Lung microvascular endothelial cell (primary cell): ENCODE measurements around the gene MRPS26. TPM values are rescaled to one million over a fixed set of nuclear protein-coding genes. Genes with fewer than 3 reads are reported as not detected.
A peak's percentile ranks its signal among the peaks of the same experiment; 100 is the strongest.
"Not testable (repeated sequence)": the region's sequence is repeated elsewhere in the genome, so short reads cannot be mapped to it uniquely, and the experiment has no call there.

Experiments used
- DNase-seq, 2 donors: peaks; one replicate each; pipeline versions ENCODE4 v3.0.0 to v3.0.0-alpha.2; 2010; ENCODE audit warnings: low read depth in 2 of 2
- total RNA-seq: library from RNA; depleted of rRNA; stranded (reverse); fragments of >200 nt; gene quantifications from 2 replicates; pipeline ENCODE4 v1.2.1, GENCODE V29; 2014

The MRPS26 gene
- total RNA-seq, 1 donor from 2014 or later = 32.1 TPM

DNA sequence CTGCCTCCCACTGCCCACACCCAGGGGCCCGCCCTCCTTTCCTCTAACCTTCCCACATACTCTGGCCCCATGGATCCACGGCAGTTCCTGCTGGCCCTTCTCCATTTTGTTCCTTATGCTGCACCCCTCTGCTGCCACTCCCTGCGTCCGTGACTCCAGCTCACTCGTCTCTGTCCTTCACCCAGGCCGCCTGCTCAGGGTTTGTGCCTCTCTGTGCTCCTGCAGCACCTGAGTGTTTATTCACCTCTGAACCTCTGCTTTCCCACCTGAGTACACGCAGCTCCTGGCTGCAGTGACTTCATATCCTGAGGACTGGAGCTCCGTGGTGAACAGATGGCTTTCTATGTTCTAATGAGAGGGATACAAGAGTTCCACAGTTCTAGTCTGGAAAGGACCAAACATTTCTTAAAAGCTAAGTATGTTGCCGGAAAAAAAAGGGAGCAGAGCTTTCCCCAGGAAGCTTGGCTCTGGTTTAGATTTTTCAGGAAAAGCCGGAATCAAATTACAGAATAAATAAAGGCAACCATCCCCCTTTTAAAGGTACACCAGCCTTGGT is 3.9 kb upstream of the MRPS26 start:
- peak; percentile 19 for DNase-seq

DNA sequence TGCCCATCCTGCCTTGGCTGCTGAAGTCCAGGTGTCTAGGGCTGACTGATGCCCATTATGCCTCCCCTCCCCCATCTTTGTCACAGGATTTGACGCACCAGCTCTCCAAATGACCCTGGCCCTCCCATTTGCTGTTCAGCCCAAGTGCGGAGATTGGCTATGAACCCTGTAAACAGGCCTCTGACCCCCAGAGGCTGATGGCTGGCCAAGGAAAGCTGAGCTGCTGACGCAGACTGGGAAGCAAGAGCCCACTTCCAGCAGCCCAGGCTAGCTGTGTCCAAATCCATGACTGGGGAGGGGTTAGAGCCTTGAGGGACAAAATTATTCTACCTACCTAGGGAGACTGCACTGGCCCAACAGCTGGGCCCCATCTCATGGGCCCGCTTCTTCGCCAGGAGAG is 3.2 kb upstream of the MRPS26 start:
- DNase-seq = no peak

DNA sequence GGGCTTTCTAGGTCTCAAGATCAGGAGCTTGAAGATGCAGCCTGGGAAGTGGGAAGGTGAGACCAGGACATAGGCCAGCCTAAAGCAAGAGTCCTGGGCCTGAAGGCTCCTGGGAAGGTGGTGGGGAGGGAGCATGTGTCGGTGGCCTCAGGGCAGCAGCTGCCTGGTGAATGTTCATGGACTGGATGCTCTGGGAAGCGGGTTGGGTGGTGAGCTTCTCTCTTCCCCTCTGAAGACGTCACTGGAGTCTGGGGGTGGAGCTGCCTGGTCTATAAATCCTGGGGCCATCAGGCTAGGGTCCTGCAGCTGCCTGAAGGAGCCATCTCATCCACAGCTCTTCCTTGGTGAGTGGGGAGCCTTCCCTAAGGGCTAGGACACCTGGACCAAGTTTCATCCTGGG is 2.5 kb upstream of the MRPS26 start, which contains the start of gene GNRH2:
GNRH2 (plus strand) TSS at position 301 of the 400 bp plus-strand sequence. CDS start 793 bp downstream, outside the sequence.
- no peak for DNase-seq

DNA sequence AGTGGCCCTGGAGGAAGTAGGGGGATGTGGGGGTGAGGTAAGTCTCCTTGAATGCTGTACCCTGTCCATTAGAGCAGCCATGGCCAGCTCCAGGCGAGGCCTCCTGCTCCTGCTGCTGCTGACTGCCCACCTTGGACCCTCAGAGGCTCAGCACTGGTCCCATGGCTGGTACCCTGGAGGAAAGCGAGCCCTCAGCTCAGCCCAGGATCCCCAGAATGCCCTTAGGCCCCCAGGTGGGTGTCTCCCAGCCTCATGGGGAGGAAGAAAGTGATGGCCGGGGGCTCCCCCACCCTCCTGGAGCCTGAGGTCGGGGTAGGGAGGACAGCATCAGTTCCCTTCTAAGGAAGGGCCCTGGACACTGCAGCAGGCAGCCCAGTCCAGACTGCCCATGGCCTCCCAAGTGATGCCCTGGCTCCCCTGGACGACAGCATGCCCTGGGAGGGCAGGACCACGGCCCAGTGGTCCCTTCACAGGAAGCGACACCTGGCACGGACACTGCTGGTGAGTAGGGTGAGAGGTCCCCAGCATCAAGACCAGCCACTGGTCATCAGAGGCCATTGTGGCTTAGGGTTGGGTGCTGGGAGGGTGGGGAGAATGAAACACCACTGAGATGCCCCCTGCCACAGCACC is 1.4 kb upstream of the MRPS26 start:
- no peak for DNase-seq

DNA sequence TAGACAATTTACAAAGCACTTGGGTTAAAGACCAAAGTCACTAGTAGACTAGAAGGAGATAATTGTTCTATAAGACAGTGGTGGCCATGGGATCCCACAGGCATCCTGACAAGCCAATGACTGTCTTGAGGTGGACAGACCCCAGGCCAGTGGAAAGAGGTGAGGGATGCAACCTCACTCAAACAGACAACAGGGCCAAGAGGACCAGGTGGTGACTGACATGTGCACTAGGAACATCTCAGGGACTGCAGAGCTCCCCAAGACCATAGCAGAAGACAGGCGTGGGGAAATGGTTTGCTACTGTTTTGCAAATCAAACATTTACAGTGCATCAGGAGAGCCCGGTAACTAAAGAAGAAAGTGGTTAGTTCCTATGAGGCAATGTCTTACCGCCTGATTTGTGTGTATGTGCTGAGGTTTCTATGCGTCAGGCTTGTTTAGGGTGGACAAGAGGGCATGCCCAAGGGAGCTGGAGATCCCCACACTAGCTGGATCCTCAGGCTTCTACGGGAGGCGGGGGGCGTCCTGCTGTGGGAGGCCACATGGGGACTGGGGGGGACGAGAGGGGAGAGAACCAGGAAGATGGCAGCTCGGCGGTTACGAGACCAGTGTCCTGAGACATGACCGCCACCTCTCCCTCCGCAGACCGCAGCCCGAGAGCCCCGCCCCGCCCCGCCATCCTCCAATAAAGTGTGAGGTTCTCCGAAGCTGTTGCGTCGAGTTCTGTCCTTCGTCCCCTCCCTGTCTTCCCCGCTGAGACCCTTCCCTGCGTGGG is 623 bp upstream of the MRPS26 start:
- no peak for DNase-seq

DNA sequence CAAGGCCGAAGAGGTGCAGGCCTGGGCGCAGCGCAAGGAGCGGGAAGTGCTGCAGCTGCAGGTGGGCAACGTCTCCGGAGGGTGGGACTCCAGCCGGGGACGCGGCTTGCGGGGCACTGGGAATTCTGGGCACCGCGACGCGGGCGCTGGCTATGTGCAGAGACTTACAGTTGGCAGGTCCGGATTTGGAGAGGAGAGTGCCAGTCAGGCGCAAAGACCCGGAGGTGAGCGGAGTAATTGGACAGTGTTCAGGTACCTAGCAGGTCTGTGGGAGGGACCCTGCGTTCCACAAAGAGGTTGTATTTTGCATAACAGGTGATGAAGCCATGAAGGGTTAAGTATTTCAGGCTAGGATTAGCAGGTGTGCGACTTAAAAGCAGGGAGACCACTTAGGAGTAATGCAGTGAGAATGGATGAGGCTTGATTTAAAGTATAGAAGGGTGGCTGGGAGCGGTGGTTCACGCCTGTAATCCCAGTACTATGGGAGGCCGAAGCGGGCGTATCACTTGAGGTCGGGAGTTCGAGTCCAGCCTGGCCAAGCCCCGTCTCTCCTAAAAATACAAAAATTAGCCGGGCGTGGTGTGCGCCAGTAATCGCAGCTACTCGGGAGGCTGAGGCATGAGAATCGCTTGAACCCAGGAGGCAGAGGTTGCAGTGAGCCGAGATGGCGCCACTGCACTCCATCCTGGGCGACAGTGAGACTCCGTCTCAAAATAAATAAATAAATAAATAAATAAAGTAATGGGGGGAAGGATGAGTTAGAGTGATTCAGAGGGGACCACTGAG is 1.0 kb downstream of the MRPS26 start:
- DNase-seq = no peak

DNA sequence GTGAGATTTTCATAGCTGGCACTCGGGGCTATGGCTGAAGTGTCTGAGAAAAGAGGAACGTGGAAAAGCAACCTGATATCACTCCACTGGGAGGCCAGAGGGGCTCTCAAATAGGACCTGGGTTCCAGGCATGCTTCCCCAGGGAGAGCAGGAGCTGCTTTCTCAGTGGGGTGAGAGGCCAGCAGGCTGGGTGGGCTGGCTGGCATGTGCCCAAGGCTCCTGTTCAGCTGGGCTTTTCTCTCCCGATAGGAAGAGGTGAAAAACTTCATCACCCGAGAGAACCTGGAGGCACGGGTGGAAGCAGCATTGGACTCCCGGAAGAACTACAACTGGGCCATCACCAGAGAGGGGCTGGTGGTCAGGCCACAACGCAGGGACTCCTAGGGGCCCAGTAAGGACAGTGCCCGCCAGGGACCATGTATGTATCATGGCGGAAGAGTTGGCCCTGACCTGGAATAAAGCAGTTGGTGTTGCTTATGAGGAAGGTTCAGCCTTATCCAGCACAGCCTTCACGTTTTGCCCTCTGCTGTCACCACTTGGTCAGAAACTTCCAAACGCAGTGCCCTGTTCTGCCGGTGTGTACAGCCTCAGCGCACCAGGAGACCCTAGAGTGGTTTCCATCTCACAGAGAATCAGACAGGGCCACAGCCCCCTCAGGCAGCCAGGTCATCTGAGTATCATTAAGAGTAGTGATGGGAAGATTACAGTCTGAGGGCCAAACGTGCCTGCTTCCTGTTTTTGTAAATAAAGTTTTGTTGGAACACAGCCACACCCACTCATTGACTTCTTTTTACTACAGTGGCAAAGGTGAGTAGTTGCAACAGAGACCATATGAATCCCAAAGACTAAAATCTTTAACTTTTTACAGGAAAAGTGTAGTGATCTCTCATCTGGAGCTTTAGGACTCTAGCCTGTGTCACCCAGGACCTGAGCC is 1.9 kb downstream of the MRPS26 start:
- no peak for DNase-seq

DNA sequence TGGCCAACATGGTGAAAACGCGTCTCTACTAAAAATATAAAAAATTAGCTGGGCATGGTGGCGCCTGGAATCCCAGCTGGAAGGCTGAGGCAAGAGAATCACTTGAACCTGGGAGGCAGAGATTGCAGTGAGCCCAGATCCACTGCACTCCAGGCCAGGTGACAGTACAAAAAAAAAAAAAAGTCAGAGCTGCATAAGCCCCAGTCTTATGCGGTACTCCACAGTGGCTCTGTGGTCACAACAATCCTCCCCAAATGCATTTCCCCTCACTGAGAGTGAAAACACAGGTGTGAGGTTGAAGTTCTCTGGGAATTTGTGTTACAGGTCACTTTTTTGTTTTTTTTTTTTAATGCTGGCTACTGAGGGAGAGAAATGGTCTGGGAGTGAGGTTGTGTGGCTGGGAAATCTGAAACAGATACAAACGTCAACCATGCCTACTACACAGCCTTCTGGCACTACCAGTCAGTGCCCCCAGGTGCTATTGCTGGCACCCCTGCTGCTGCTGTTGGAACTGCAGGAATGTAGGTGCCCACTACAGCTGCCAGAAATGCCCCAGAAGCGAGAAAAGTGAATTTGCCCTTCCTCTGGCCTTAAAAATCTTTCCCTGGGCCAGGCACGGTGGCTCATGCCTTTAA is 5.7 kb downstream of the MRPS26 start:
- DNase-seq = no peak

DNA sequence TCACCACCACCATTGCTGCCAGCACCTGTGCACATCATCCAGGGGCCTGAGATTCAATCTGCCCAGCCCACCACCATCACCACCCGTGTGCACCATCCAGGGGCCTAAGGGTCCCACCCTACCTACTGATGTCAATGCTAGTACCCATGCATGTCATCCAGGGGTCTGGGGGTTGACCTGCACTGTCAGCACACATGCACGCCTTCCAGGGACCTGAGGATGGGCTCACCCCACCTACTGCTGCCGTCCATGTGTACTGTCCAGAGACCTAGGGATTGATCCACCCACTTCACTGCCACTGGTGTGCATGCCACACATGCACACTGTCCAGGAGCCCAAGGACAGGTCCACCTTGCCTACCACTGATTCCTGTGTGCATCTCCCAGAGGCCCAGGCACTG is 13.6 kb downstream of the MRPS26 start:
- no peak for DNase-seq

DNA sequence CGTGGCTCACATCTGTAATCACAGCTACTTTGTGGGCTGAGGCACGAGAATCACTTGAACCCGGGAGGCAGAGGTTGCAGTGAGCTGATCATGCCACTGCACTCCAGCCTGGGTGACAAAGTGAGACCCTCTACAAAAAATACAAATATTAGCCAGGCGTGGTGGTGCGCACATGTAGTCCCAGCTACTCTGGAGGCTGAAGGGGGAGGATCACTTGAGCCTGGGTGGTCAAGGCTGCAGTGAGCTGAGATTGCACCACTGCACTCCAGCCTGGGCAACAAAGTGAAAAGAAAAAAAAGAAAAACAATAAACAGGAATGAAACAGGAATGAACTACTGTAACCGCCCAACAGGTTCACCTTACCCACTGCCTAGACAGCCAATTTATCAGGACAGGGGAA is 18.3 kb downstream of the MRPS26 start:
- DNase-seq = not testable (repeated sequence)

DNA sequence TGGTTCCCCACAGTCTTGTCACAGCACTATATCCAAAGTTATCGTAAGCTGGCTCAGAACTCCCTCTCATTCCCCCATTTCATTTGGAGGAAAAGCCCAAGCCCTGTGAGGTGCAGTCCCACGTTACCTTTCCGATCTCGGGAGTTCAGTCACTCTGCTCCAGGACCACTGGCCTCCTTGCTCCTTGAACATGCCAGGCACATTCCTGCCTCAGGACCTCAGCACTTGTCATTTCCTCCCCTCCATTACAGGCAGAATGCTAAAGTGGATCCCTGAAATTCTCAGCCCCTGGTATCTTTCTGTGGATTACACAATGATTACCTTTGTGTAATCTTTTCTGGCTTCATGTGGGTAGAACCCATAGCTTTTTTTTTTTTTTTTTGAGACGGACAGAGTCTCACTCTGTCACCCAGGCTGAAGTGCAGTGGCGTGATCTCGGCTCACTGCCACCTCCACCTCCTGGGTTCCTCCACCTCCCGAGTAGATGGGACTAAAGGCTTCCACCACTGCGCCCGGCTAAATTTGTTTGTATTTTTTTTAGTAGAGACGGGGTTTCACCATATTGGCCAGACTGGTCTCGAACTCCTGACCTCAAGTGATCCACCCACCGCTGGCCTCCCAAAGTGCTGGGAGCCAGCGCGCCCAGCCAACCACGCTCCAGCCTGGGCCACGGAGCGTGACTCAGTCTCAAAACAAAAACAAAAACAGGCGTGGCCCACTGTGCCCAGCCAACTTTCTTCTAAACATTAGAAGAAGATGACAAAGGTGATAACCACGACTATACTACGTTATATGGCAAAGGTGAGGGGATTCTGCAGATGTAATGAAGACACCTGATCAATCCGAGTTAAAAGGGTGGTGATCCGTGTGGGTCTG is 21.5 kb downstream of the MRPS26 start:
- DNase-seq = no peak

DNA sequence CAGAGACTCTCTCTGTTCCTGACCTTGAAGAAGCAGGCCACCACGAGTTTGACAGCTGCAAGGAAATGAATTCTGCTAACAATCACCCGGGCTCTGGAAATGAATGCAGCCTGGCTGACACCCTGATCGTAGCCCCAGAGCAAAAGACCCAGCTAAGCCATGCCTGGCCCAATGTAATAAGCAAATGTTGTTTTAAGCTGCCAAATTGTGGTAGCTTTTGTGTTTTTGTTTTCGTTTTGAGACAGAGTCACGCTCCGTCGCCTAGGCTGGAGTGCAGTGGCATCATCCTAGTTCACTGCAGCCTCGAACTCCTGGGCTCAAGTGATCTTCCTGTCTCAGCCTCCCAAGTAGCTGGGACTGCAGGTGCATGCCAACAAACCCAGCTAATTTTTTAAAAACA is 22.2 kb downstream of the MRPS26 start:
- DNase-seq = no peak

DNA sequence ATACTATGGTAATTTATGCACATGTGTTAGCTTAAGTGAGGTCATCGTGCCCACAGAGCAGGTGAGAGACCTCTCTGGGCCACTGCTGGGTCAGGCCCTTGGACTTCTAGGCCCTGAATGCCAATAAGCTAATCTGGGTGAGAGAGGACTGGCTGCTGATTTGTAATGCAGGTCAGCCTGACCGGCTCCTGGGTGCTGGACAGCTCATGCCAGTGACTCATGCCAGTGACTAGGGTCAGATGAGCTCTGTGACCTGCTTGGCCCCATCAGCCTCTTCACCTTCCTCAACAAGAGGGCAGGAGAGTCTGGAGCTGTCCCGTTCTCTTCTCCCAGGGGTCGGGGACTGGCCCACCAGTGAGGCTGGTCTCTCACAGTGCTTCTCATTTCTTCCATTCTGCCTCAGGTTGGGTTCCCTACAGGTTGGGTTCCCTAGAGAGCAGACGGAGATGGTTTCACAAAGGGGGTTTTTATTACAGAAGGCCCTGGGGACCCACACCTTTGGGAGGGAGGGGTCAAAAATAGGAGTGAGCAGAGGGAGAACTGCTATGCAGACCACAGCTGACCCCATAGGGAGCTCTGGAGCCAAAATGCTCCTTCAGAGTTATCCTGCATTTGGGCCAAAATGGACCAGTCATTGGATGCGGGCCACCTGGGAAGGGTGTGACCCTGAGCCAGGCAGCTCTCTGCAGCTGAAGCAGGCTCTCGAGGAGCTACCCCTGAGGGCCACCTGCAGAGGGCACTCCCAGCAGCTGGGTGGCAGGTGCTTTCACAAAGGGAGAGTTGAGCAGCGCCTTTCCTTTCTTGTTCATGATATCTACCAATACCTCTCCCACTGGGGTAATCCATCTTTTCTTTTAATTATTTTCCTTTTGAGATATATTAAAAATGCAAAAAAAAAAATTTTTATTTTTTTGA is 23.4 kb downstream of the MRPS26 start:
- DNase-seq = no peak

DNA sequence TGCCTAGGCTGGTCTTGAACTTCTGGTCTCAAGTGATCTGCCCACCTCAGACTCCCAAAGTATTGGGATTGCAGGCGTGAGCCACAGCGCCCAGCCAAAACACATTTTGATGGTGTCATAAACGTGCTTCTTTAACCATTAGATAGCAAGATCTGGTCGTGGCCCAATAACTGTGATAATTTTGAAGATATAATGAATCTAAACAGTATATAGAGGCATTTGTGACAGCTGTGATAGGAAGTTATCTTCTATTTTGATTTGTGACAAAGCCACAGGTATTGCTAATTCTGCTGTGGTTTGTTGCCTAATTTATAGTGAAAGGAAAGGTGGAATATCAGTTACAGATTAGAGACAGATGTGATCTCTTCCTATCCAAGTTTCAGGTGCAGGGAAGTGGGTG is 24.9 kb downstream of the MRPS26 start:
- no peak for DNase-seq

DNA sequence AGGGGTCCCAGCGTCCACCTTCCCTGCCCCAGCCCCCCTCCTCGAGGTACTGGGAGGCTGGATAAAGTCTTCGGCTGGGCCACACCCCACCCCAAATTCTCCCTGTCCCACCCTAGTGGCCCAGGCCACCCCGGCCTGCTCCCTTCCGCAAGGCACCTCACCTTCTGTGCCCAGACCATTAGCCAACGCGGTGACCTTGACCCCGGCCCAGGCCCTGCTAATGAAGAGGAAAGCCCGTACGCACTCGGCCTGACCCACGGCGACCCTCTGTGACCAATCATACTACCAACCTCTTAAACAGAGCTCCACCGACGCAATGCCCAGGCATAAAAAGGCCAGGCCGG is 25.4 kb downstream of the MRPS26 start:
- no peak for DNase-seq

DNA sequence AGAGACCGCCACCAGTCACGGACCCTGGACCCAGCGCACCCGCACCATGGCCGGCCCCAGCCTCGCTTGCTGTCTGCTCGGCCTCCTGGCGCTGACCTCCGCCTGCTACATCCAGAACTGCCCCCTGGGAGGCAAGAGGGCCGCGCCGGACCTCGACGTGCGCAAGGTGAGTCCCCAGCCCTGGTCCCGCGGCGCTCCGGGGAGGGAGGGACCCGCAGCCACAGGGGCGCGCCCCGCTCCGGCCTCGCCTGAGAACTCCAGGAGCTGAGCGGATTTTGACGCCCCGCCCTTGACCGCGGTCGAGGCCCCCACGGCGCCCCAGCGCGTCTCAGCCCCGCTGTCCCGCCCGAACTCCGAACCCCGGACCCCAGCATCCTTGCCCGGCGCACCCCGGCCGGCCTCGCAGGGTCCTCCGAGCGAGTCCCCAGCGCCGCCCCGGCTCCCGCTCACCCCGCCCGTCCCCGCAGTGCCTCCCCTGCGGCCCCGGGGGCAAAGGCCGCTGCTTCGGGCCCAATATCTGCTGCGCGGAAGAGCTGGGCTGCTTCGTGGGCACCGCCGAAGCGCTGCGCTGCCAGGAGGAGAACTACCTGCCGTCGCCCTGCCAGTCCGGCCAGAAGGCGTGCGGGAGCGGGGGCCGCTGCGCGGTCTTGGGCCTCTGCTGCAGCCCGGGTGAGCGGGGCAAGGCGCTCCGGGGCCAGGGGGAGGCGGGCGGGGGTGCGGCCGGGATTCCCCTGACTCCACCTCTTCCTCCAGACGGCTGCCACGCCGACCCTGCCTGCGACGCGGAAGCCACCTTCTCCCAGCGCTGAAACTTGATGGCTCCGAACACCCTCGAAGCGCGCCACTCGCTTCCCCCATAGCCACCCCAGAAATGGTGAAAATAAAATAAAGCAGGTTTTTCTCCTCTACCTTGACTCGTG is 26.0 kb downstream of the MRPS26 start, which contains the start of gene OXT:
OXT (plus strand) TSS at position 11 of the 920 bp plus-strand sequence; CDS start at position 47, 36 bp downstream.
- no peak for DNase-seq

DNA sequence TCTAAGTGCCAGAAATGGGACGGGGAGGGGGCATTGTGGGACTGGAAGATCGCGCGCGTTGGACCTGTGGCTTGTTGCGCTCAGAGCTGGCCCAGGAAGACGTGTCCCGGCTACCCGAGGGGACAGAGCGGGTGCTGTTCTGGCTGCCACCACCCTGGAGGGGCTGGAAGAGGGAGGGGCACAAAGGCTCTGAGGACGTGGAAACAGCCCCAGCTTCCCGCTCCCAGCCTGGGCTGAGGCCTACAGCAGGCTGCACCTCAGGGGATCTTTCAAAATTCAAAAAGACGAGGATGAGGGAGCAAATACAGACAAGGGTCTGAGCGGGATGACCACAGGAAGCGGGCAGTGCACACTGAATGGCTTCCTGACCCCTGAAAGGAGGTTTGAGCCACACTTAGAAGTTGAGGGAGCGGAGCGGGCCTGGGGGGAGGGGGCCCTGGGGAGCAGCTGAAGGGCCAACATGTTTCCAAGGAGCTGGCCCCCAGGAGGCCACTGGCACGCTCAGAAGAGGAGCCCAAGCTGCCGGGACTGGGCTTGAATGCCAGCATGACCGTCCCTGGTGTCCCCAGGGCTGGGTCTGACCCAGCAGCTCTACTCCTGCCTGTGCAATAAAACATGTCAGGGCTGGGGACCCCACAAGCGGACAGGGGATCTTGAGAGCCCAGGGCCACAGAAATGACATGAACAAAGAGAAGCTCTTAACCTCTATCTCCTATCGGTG is 26.8 kb downstream of the MRPS26 start:
- no peak for DNase-seq
